GM06990 (cell line): ENCODE results near the gene MMD2.
"Not testable (repeated sequence)": the region's sequence is repeated elsewhere in the genome, so short reads cannot be mapped to it uniquely, and the experiment has no call there.

Source experiments
- DNase-seq: peaks from one replicate; pipeline ENCODE4 v3.0.0-alpha.2; 2011; ENCODE audit not compliant: insufficient read length; ENCODE audit errors: extremely low read depth
- H3K27me3 ChIP-seq: replicated peaks from 2 replicates; pipeline ENCODE4 v1.6.0; 2011; ENCODE audit warnings: low read length; ENCODE audit not compliant: control insufficient read depth, insufficient read depth
- H3K36me3 ChIP-seq: 2 replicates; pipeline ENCODE4 v1.5.1; 2011; ENCODE audit warnings: low read length; ENCODE audit not compliant: control insufficient read depth, insufficient read depth
- H3K4me3 ChIP-seq: replicated peaks from 2 replicates; pipeline ENCODE4 v1.5.1; 2011; ENCODE audit warnings: low read depth, mild to moderate bottlenecking, control low read depth, low read length
- TF ChIP-seq, protein P1 (sequence below): IDR thresholded peaks from 2 replicates; pipeline ENCODE4 v1.5.1; 2011; ENCODE audit warnings: low read length, control low read depth, mild to moderate bottlenecking, inconsistent platforms; ENCODE audit not compliant: insufficient read depth, poor library complexity, severe bottlenecking

Gene MMD2

DNA sequence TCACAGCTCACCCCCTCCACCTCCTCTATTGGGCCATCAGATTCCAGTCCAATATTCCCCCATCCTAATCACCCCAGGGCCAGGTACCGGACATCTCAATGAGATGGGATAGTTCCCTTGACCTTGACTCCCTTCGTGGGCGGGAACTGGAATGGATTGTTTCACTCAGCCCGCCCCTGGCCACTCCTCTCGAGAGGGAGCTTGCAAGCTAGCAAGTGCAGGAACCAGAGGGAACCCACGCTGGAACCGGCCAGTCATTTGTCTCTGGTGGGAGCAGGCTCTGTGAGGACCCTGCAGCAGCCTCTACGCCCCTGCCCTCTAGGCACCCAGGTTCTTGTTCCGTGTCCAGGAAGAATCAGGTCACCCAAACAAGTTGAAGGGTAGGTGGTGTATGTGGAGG lies 64.5 kb downstream of the MMD2 start:
- Histone ChIP-seq H3K4me3 (no peak overlapping the region), H3K27me3 (no peaks in the 10 kb centered on the region), H3K36me3 (no peaks in the 10 kb centered on the region)
- TF ChIP-seq, protein P1, sequence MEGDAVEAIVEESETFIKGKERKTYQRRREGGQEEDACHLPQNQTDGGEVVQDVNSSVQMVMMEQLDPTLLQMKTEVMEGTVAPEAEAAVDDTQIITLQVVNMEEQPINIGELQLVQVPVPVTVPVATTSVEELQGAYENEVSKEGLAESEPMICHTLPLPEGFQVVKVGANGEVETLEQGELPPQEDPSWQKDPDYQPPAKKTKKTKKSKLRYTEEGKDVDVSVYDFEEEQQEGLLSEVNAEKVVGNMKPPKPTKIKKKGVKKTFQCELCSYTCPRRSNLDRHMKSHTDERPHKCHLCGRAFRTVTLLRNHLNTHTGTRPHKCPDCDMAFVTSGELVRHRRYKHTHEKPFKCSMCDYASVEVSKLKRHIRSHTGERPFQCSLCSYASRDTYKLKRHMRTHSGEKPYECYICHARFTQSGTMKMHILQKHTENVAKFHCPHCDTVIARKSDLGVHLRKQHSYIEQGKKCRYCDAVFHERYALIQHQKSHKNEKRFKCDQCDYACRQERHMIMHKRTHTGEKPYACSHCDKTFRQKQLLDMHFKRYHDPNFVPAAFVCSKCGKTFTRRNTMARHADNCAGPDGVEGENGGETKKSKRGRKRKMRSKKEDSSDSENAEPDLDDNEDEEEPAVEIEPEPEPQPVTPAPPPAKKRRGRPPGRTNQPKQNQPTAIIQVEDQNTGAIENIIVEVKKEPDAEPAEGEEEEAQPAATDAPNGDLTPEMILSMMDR: no peak
- no peak for DNase-seq

DNA sequence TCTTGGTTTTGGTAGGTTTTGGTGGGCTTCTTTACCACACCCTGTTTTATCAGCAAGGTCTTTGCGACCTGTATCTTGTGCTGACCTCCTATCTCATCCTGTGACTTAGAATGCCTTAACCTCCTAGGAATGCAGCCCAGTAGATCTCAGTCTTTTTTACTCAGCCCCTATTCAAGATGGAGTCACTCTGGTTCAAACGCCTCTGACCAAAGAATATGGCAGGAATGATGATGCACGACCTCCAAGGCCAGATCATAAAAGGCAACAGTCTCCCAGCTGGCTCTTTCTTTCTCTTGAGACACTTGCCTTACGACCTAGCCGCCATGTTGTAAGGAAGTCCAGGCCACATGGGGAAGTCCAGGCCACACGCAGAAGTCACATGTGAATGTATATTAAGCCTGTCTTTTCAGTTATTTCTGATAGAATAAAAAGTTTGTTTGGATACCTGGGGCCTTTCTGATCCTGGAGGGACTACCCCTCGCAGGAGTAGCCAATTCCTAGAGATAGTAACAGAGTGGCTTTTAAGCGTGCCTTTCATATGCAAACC lies 65.0 kb downstream of the MMD2 start:
- DNase-seq: no peak
- H3K36me3 ChIP-seq: no peaks in the 10 kb centered on the region
- H3K27me3 ChIP-seq: no peaks in the 10 kb centered on the region
- H3K4me3 ChIP-seq: no peak overlapping the region
- TF ChIP-seq, protein P1: no peak

DNA sequence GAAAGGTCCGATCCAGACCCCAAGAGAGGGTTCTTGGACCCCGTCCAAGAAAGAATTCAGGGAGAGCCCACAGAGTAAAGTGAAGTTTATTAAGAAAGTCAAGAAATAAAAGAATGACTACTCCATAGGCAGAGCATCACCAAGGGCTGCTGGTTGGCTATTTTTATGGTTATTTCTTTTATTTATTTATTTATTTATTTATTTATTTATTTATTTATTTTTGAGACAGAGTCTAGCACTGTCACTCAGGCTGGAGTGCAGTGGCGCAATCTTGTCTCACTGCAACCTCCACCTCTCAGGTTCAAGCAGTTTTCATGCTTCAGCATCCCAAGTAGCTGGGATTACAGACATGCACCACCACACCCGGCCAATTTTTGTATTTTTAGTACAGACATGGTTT lies 65.8 kb downstream of the MMD2 start:
- not testable (repeated sequence) for H3K27me3 ChIP-seq, H3K36me3 ChIP-seq, DNase-seq, H3K4me3 ChIP-seq

DNA sequence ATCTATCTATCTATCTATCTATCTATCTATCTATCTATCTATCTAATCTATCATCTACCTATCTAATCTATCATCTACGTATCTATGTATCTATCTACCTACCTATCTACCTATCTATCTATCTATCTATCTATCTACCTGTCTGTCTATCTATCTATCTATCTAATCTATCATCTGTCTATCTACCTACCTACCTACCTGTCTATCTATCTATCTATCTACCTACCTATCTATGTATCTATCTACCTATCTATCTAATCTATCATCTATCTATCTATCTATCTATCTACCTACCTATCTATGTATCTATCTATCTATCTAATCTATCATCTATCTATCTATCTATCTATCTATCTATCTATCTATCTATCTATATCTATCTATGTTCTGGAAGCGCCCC lies 67.5 kb downstream of the MMD2 start:
- not testable (repeated sequence) for H3K36me3 ChIP-seq, H3K27me3 ChIP-seq, H3K4me3 ChIP-seq, DNase-seq

DNA sequence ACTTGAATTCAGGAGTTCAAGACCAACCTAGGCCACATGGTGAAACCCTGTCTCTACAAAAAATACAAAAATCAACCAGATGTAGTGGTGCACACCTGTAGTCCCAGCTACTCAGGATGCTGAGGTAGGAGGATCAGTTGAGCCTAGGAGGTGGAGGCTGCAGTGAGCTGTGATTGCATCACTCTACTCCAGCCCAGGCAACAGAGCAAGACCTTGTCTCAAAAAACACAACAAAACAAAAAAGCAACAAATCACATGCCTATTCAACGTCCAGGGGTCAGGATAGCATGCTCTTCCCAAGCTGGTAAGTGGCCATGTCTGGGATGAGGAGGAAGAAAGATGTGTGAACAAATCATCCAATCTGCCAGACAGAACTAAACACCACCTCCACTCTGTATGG lies 69.3 kb downstream of the MMD2 start:
- no peak overlapping the region for H3K4me3 ChIP-seq
- no peak for DNase-seq
- TF ChIP-seq, protein P1: no peak
- no peaks in the 10 kb centered on the region for H3K27me3 ChIP-seq
- H3K36me3 ChIP-seq: no peaks in the 10 kb centered on the region

DNA sequence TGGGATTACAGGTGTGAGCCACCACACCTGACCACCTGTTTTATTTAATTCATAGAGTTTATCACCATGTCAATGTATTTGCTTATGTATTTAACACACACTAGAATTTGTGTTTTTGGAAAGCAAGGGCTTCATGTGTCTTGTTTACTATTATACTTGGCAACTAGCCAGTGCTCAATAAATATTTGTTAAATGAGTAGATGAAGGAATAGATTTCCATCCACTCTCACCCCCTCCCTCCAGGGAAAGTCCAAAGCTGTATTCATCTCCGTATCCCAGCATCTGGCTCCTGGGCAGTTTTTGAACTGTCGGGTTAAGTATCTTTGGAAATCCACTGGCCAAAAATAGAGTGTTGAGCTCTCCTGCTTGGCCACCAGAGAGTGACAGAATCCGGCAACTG lies 70.8 kb downstream of the MMD2 start:
- DNase-seq: no peak
- no peaks in the 10 kb centered on the region for H3K36me3 ChIP-seq
- TF ChIP-seq, protein P1: no peak
- no peaks in the 10 kb centered on the region for H3K27me3 ChIP-seq
- no peak overlapping the region for H3K4me3 ChIP-seq

DNA sequence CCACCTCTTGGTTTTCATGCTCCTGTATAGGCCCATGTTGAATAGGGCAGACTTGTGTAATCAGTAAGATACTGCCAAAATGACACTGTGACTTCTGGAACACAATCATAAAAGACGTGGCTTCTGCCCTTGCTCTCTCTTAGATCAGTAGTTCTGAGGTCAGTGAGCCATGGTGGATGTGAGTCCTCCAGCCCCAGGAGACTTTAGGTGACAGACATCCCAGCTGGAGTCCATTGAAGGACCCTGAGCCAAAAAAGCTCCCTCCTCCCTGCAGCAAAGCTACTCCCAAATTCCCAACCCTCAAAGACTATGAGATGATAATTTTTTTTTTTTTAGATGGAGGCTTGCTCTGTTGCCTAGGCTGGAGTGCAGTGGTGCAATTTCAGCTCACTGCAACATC lies 72.3 kb downstream of the MMD2 start:
- no peak overlapping the region for H3K4me3 ChIP-seq
- no peak for DNase-seq
- no peaks in the 10 kb centered on the region for H3K36me3 ChIP-seq
- H3K27me3 ChIP-seq: no peaks in the 10 kb centered on the region
- TF ChIP-seq, protein P1: no peak
